ENCODE data around the gene DLX5.

DLX5 gene

GRCh38 chr7:96991546-96992191 is 33.0 kb downstream of the DLX5 start:
- TF ChIP-seq CTCF (IDR thresholded peaks at IDR 0.05; ENCODE audit: low read length, missing control alignments), result no peak
- DNase-seq (ENCODE audit: low read depth), result no peak
- H3K4me3 ChIP-seq (replicated peaks; ENCODE audit: low read depth, low read length), result no peak overlapping the region

GRCh38 chr7:96989859-96990317 is 34.7 kb downstream of the DLX5 start:
- no peak for DNase-seq (ENCODE audit: low read depth)
- H3K4me3 ChIP-seq (replicated peaks; ENCODE audit: low read depth, low read length), result no peak overlapping the region
- TF ChIP-seq CTCF (IDR thresholded peaks at IDR 0.05; ENCODE audit: low read length, missing control alignments), result no peak

GRCh38 chr7:96989241-96989858 is 35.3 kb downstream of the DLX5 start:
- no peak overlapping the region for H3K4me3 ChIP-seq (replicated peaks; ENCODE audit: low read depth, low read length)
- no peak for TF ChIP-seq CTCF (IDR thresholded peaks at IDR 0.05; ENCODE audit: low read length, missing control alignments)
- no peak for DNase-seq (ENCODE audit: low read depth)

GRCh38 chr7:96987719-96988118 is 36.9 kb downstream of the DLX5 start:
- no peak overlapping the region for H3K4me3 ChIP-seq (replicated peaks; ENCODE audit: low read depth, low read length)
- TF ChIP-seq CTCF (IDR thresholded peaks at IDR 0.05; ENCODE audit: low read length, missing control alignments), result no peak
- DNase-seq (ENCODE audit: low read depth), result no peak

- no peak for TF ChIP-seq CTCF (IDR thresholded peaks at IDR 0.05; ENCODE audit: low read length, missing control alignments)
- H3K4me3 ChIP-seq (replicated peaks; ENCODE audit: low read depth, low read length), result no peak overlapping the region
- no peak for DNase-seq (ENCODE audit: low read depth)
Observed at GRCh38 chr7:96986901-96987300, 37.7 kb downstream of the DLX5 start.

- TF ChIP-seq CTCF (IDR thresholded peaks at IDR 0.05; ENCODE audit: low read length, missing control alignments), result no peak
- H3K4me3 ChIP-seq (replicated peaks; ENCODE audit: low read depth, low read length), result no peak overlapping the region
- DNase-seq (ENCODE audit: low read depth), result no peak
Observed at GRCh38 chr7:96985992-96986391, 38.6 kb downstream of the DLX5 start.

- DNase-seq (ENCODE audit: low read depth), result no peak
- H3K4me3 ChIP-seq (replicated peaks; ENCODE audit: low read depth, low read length), result no peak overlapping the region
- no peak for TF ChIP-seq CTCF (IDR thresholded peaks at IDR 0.05; ENCODE audit: low read length, missing control alignments)
Observed at GRCh38 chr7:96982586-96982985, 42.0 kb downstream of the DLX5 start.
